ENCODE results near the gene XXYLT1. TPM values are rescaled to one million over a fixed set of nuclear protein-coding genes. Genes with fewer than 3 reads are reported as not detected.

The XXYLT1 gene
- total and polyA plus RNA-seq, 7 donors, result 2.5 to 13.8 (median 11.1) TPM

- no peaks in the 10 kb centered on the region for H3K9me3 ChIP-seq
- H3K36me3 ChIP-seq, result no peaks in the 10 kb centered on the region
- H3K4me1 ChIP-seq, result peaks cover 0 to 30% (median 18%) of the 10 kb centered on the region in 4 donors
- peak overlapping the region in 2 of 4 donors; percentile 31 to 39 for H3K27ac ChIP-seq
- WGBS, 2 donors, result 5% methylated on average over 29 of the region's 29 CpGs
- TF ChIP-seq POLR2A (IDR thresholded peaks at IDR 0.05) (no peak), EP300 (IDR thresholded peaks at IDR 0.05) (no peak), POLR2AphosphoS5 (IDR thresholded peaks at IDR 0.05) (peak in 2 of 4 donors; percentile 16 to 38)
- TF ChIP-seq, protein P1, sequence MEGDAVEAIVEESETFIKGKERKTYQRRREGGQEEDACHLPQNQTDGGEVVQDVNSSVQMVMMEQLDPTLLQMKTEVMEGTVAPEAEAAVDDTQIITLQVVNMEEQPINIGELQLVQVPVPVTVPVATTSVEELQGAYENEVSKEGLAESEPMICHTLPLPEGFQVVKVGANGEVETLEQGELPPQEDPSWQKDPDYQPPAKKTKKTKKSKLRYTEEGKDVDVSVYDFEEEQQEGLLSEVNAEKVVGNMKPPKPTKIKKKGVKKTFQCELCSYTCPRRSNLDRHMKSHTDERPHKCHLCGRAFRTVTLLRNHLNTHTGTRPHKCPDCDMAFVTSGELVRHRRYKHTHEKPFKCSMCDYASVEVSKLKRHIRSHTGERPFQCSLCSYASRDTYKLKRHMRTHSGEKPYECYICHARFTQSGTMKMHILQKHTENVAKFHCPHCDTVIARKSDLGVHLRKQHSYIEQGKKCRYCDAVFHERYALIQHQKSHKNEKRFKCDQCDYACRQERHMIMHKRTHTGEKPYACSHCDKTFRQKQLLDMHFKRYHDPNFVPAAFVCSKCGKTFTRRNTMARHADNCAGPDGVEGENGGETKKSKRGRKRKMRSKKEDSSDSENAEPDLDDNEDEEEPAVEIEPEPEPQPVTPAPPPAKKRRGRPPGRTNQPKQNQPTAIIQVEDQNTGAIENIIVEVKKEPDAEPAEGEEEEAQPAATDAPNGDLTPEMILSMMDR (IDR thresholded peaks at IDR 0.05), result peak; percentile 97 to 100 (median 99)
- intact Hi-C loops (cut with DNase I), result loop anchor here (2.0 kb wide), 1 partner anchor 154 kb away; no protein-coding TSS in a partner anchor
- peak overlapping the region in 1 of 4 donors; percentile 25 for H3K4me3 ChIP-seq
- no peaks in the 10 kb centered on the region for H3K27me3 ChIP-seq
- DNase-seq, result peak; percentile 86
Measured at GRCh38 chr3:195106418-195106906, 164.5 kb downstream of the XXYLT1 start.

GRCh38 chr3:195105841-195106417 lies 165.0 kb downstream of the XXYLT1 start:
- peak overlapping the region in 1 of 4 donors; percentile 39 for H3K27ac ChIP-seq
- no peaks in the 10 kb centered on the region for H3K36me3 ChIP-seq
- no peaks in the 10 kb centered on the region for H3K9me3 ChIP-seq
- no peaks in the 10 kb centered on the region for H3K27me3 ChIP-seq
- TF ChIP-seq, protein P1 (IDR thresholded peaks at IDR 0.05), result no peak
- TF ChIP-seq POLR2A (IDR thresholded peaks at IDR 0.05) (no peak), POLR2AphosphoS5 (IDR thresholded peaks at IDR 0.05) (no peak), EP300 (IDR thresholded peaks at IDR 0.05) (no peak)
- intact Hi-C loops (cut with DNase I), result loop anchor here (2.0 kb wide), 1 partner anchor 155 kb away; no protein-coding TSS in a partner anchor
- H3K4me1 ChIP-seq, result peaks cover 0 to 25% (median 13%) of the 10 kb centered on the region in 4 donors
- 72 to 84% methylated on average over 12 of the region's 12 CpGs for WGBS, 2 donors
- DNase-seq, result no peak
- H3K4me3 ChIP-seq, result peak overlapping the region in 1 of 4 donors; percentile 25

DNA sequence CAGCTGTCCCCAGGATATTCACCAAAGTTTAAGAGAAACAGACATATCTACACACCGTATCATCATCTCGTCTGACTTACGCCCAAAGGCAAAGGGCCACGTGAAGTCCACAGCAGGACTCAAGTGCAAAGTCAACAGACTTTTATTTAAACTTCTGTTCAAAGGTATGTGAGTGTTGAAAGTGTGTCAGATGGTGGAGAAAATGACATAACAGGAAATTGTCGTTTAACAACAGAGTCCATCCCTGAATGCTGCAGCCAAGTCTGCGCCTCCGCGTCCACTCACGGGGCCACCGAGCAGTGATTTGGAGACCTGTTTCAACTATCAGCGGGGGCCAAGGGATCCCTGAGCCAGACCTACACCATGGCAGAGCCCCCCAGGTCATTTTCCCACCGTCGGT lies 165.6 kb downstream of the XXYLT1 start:
- Histone ChIP-seq H3K4me1 (peaks cover 0 to 22% (median 11%) of the 10 kb centered on the region in 4 donors), H3K27ac (no peak overlapping the region), H3K9me3 (no peaks in the 10 kb centered on the region), H3K27me3 (no peaks in the 10 kb centered on the region), H3K4me3 (no peak overlapping the region), H3K36me3 (no peaks in the 10 kb centered on the region)
- DNase-seq, result peak; percentile 61
- WGBS, 2 donors, result 44 to 82% methylated on average over 13 of the region's 13 CpGs
- intact Hi-C loops (cut with DNase I), result no loop called here
- TF ChIP-seq, protein P1 (IDR thresholded peaks at IDR 0.05), result no peak
- TF ChIP-seq EP300 (IDR thresholded peaks at IDR 0.05), result no peak
- TF ChIP-seq POLR2A (IDR thresholded peaks at IDR 0.05), result no peak
- TF ChIP-seq POLR2AphosphoS5 (IDR thresholded peaks at IDR 0.05), result no peak

DNA sequence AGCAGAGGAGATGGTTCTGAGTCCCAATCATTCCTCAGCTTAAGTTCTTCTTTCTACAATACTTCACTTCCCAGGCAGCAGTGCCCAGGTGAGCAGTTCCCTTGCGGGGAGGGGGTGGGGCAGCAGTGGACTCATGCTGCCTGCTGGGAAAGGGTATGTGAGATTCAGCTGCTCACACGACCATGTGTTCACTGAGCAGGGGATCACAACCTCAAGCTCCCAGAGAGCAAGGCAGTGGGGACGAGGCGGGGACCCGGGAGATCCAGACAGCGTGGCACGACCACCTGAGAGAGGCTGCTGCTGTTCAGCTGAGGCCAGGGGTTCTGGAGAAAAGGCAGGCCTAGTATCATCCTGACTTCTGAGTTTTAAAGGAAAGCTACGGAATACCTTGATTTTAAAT lies 166.6 kb downstream of the XXYLT1 start:
- no peaks in the 10 kb centered on the region for H3K36me3 ChIP-seq
- H3K27ac ChIP-seq, result peak overlapping the region in 1 of 4 donors; percentile 83
- intact Hi-C loops (cut with DNase I), result loop anchor here (5.0 kb wide), 2 partner anchors 102 to 332 kb away; no protein-coding TSS in a partner anchor
- peaks cover 0 to 22% (median 11%) of the 10 kb centered on the region in 4 donors for H3K4me1 ChIP-seq
- no peak overlapping the region for H3K4me3 ChIP-seq
- H3K27me3 ChIP-seq, result no peaks in the 10 kb centered on the region
- peak; percentile 29 for DNase-seq
- WGBS, 2 donors, result 93 to 96% methylated on average over 8 of the region's 8 CpGs
- no peaks in the 10 kb centered on the region for H3K9me3 ChIP-seq
- TF ChIP-seq, protein P1 (IDR thresholded peaks at IDR 0.05), result no peak
- TF ChIP-seq POLR2AphosphoS5 (IDR thresholded peaks at IDR 0.05), result no peak
